ENCODE results near the gene CAVIN2.

The CAVIN2 gene

DNA sequence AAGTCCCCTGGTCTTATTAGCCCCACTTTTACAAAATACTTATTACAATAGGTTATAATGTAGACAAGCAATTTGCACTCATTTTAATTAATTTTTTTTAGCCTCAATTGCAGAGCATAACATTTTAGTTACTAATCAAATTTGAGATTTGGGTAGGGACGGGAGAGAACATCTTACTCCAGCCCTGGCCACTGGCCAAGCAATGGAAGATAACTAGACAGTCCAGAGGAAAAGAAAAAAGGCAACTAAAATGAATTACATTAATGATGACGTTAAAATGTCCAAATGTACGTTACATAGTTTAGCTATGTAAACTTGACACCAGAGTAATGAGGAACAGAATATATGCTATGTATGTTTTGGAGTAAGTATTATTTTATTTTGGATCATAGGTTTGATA is 11.0 kb upstream of the CAVIN2 start:
- no peak for DNase-seq (ENCODE audit: low read depth)
- no peak overlapping the region for H3K4me3 ChIP-seq (ENCODE audit: low read depth, low read length)
- no peak for TF ChIP-seq CTCF (IDR thresholded peaks at IDR 0.05; ENCODE audit: insufficient read depth, low read depth, low read length, missing control alignments)

DNA sequence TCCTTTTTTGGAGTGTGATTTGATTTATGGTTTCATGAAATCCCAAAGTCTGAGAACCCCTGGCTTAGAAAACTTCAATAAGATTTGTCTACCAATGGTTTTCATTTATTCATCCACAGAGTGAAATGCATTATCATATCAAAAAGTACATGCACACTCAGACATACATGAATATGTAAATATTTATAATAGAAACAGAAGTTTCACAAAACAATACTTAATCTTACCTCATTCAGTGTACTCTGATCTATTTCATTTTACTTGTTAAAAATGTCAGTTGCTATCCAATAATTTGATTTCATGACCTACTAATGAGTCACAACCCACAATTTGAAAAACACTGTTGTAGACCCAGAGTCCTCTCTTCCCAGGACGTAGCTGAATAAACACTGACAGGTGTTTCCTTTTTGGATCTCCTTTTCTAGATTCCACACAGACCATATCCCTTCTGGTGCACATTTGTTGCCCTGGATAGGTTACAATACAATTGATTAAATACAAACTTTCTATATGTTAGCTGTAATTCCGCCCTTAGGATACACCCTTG is 10.4 kb upstream of the CAVIN2 start:
- H3K4me3 ChIP-seq (ENCODE audit: low read depth, low read length): no peak overlapping the region
- DNase-seq (ENCODE audit: low read depth): no peak
- no peak for TF ChIP-seq CTCF (IDR thresholded peaks at IDR 0.05; ENCODE audit: insufficient read depth, low read depth, low read length, missing control alignments)

GRCh38 chr2:191856111-191856876 is 9.4 kb upstream of the CAVIN2 start:
- H3K4me3 ChIP-seq (ENCODE audit: low read depth, low read length): no peak overlapping the region
- DNase-seq (ENCODE audit: low read depth): no peak
- TF ChIP-seq CTCF (IDR thresholded peaks at IDR 0.05; ENCODE audit: insufficient read depth, low read depth, low read length, missing control alignments): no peak

DNA sequence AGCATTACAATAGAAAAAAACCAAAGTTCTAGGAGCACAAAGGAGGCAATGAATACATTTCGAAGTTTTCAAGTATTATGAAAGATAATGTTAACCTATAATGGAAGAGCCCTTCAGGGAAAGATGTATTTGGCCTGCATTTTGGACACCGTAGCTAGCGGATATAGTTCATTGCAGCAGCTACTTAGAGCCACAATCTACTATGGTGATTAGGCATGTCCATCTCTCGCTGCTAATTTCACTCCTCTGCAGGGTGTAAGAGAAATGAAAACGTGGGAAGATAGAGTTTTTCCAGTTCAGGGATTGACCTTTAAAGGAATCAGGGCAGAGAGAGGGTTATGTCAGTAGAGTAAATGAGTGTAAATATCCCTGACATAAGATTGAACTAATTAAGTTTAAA is 8.5 kb upstream of the CAVIN2 start:
- no peak for TF ChIP-seq CTCF (IDR thresholded peaks at IDR 0.05; ENCODE audit: insufficient read depth, low read depth, low read length, missing control alignments)
- DNase-seq (ENCODE audit: low read depth): no peak
- no peak overlapping the region for H3K4me3 ChIP-seq (ENCODE audit: low read depth, low read length)

GRCh38 chr2:191854382-191855372 is 7.8 kb upstream of the CAVIN2 start:
- no peak for TF ChIP-seq CTCF (IDR thresholded peaks at IDR 0.05; ENCODE audit: insufficient read depth, low read depth, low read length, missing control alignments)
- no peak overlapping the region for H3K4me3 ChIP-seq (ENCODE audit: low read depth, low read length)
- DNase-seq (ENCODE audit: low read depth): no peak

DNA sequence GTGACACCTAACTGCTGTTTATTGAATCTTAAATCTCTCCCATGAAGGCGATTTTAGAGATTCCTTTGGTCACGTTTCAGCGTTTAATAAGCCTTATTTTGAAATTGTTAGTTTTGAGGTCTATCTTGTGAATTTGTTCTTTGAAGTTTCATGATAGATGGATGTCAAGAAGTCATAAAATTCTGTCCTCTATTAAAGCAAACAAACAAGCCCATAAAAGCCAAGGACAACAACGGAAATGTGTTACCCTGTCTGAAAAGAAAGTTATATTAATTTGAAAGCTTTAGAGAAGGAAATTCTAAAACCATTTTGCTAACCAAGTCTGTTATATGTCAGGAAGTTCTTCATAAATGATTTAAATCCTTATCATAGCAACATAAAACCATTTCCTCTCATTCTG is 7.0 kb upstream of the CAVIN2 start:
- no peak for DNase-seq (ENCODE audit: low read depth)
- no peak overlapping the region for H3K4me3 ChIP-seq (ENCODE audit: low read depth, low read length)
- TF ChIP-seq CTCF (IDR thresholded peaks at IDR 0.05; ENCODE audit: insufficient read depth, low read depth, low read length, missing control alignments): no peak
